Measurements from ENCODE around the gene TALDO1. TPM values are rescaled to one million over a fixed set of nuclear protein-coding genes. Genes with fewer than 3 reads are reported as not detected.

Gene TALDO1
- total and polyA plus RNA-seq, 2 of the 8 experiments (the other 6 are each of a cell fraction or from before 2014, with no cell fraction given): 265 to 308 TPM

GRCh38 chr11:793556-793955, 46.3 kb downstream of the TALDO1 start:
- H3K27me3 ChIP-seq (replicated peaks in 1 of 4; ENCODE audit: control insufficient read depth in 3 of 4, extremely low read depth in 1 of 4, insufficient read depth in 3 of 4, low read length in 3 of 4): no peaks in the 10 kb centered on the region
- no peak overlapping the region for H2BK120ac ChIP-seq (replicated peaks; ENCODE audit: low read depth, low read length)
- CTCF ChIA-PET (ENCODE audit: partially characterized antibody): interaction anchor here (1.0 to 2.2 kb wide), 2 partner anchors 10 to 18 kb away, joined by 3 to 10 read pairs; no protein-coding TSS in a partner anchor
- no peak overlapping the region for H4K8ac ChIP-seq (ENCODE audit: extremely low read depth, insufficient read depth, low read length)
- H3K23me2 ChIP-seq (ENCODE audit: low read depth, low read length): peaks cover 7% of the 10 kb centered on the region
- no peak overlapping the region for H3K27ac ChIP-seq (ENCODE audit: low read depth, low read length)
- H2AFZ ChIP-seq (ENCODE audit: low read length): no peak overlapping the region
- no peak overlapping the region for H3K4me2 ChIP-seq (ENCODE audit: insufficient read depth in 1 of 2, low read depth in 2 of 2, low read length in 2 of 2)
- no peak overlapping the region for H4K91ac ChIP-seq (replicated peaks; ENCODE audit: insufficient read length, low read length)
- no peak overlapping the region for H2BK15ac ChIP-seq (ENCODE audit: low read length)
- H3K36me3 ChIP-seq (ENCODE audit: control insufficient read depth in 2 of 4, insufficient read depth in 4 of 4, low read length in 3 of 4): peaks cover 0 to 12% (median 0%) of the 10 kb centered on the region in 4 experiments; a peak in 3 of 8 replicates
- no peak for FAIRE-seq
- H3K79me2 ChIP-seq (ENCODE audit: control insufficient read depth in 1 of 2, insufficient read depth in 2 of 2, low read length in 2 of 2): peaks cover 0 to 5% of the 10 kb centered on the region in 2 experiments; a peak in 1 of 4 replicates
- no peak overlapping the region for H3K9ac ChIP-seq (replicated peaks in 1 of 4; ENCODE audit: extremely low read depth in 1 of 4, low read depth in 3 of 4, low read length in 3 of 4)
- H3K4ac ChIP-seq (replicated peaks; ENCODE audit: insufficient read length, low read depth, low read length): no peak overlapping the region
- no peak overlapping the region for H2BK12ac ChIP-seq (ENCODE audit: low read depth, low read length)
- no peak overlapping the region for H4K5ac ChIP-seq (ENCODE audit: insufficient read length, low read depth, low read length)
- POLR2A ChIA-PET (ENCODE audit: partially characterized antibody): interaction anchor here (0.6 to 53.0 kb wide), 2 partner anchors 11 to 37 kb away, joined by 3 to 1917 read pairs; partner anchors contain the start of genes CD151, CRACR2B, PNPLA2 and POLR2L
- H2BK5ac ChIP-seq (ENCODE audit: low read depth, low read length): no peak overlapping the region
- peaks cover 2 to 12% of the 10 kb centered on the region in 2 experiments for H4K20me1 ChIP-seq (replicated peaks in 1 of 2; ENCODE audit: control insufficient read depth in 1 of 2, insufficient read depth in 2 of 2, low read length in 2 of 2)
- H2AK5ac ChIP-seq (ENCODE audit: low read depth, low read length): no peak overlapping the region
- peaks cover 4 to 34% (median 24%) of the 10 kb centered on the region in 4 experiments for H3K4me1 ChIP-seq (replicated peaks in 1 of 4; ENCODE audit: control insufficient read depth in 3 of 4, insufficient read depth in 4 of 4, low read length in 3 of 4)
- no peak overlapping the region for H3K18ac ChIP-seq (ENCODE audit: extremely low read depth, low read length)
- no peak for DNase-seq (ENCODE audit: low read depth in 1 of 2, low spot score in 2 of 2)
- H3K4me3 ChIP-seq (ENCODE audit: extremely low read depth in 1 of 4, insufficient read depth in 2 of 4, low read depth in 3 of 4, low read length in 4 of 4): no peak overlapping the region
- no peak overlapping the region for H2BK20ac ChIP-seq (ENCODE audit: low read length)
- 82% methylated on average over 7 of the region's 7 CpGs; no CpG with 5 or more reads in 1 of the 2 experiments for WGBS, 2 experiments (ENCODE audit: extremely low coverage in 1 of 2, insufficient coverage in 1 of 2, insufficient read length in 1 of 2, insufficient replicate concordance in 2 of 2, low coverage in 1 of 2, low lambda C conversion rate in 2 of 2, missing lambda C conversion rate in 1 of 2)
- H3K23ac ChIP-seq (ENCODE audit: insufficient read length): no peak overlapping the region
- no peaks in the 10 kb centered on the region for H3K9me3 ChIP-seq (ENCODE audit: insufficient read depth in 2 of 2, low read depth in 1 of 2, low read length in 1 of 2)
- H3K14ac ChIP-seq (ENCODE audit: insufficient read length): no peak overlapping the region
- no peak overlapping the region for H3K56ac ChIP-seq (replicated peaks; ENCODE audit: insufficient read length, low read depth, low read length)
- H3K79me1 ChIP-seq (ENCODE audit: low read depth, low read length): 0 out of 2 replicates have a peak, but pooled peaks cover 7% of the 10 kb centered on the region
- no peak for TF ChIP-seq TEAD4 (IDR thresholded peaks at IDR 0.05; ENCODE audit: low read depth, low read length)
- TF ChIP-seq, protein P1, sequence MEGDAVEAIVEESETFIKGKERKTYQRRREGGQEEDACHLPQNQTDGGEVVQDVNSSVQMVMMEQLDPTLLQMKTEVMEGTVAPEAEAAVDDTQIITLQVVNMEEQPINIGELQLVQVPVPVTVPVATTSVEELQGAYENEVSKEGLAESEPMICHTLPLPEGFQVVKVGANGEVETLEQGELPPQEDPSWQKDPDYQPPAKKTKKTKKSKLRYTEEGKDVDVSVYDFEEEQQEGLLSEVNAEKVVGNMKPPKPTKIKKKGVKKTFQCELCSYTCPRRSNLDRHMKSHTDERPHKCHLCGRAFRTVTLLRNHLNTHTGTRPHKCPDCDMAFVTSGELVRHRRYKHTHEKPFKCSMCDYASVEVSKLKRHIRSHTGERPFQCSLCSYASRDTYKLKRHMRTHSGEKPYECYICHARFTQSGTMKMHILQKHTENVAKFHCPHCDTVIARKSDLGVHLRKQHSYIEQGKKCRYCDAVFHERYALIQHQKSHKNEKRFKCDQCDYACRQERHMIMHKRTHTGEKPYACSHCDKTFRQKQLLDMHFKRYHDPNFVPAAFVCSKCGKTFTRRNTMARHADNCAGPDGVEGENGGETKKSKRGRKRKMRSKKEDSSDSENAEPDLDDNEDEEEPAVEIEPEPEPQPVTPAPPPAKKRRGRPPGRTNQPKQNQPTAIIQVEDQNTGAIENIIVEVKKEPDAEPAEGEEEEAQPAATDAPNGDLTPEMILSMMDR (IDR thresholded peaks at IDR 0.05; ENCODE audit: control extremely low read depth in 1 of 3, insufficient read depth in 1 of 3, low read depth in 1 of 3, low read length in 3 of 3): no peak
- TF ChIP-seq GTF2F1 (IDR thresholded peaks at IDR 0.05; ENCODE audit: borderline replicate concordance, low read depth, low read length): no peak
- no peak for TF ChIP-seq JUND (IDR thresholded peaks at IDR 0.05; ENCODE audit: low read length)
- no peak for TF ChIP-seq CEBPB (IDR thresholded peaks at IDR 0.05; ENCODE audit: low read depth, low read length)
- TF ChIP-seq CREB1 (IDR thresholded peaks at IDR 0.05): no peak
- no peak for TF ChIP-seq SAP30 (IDR thresholded peaks at IDR 0.05; ENCODE audit: insufficient read depth, insufficient replicate concordance, low read length)
- no peak for TF ChIP-seq POLR2A (IDR thresholded peaks at IDR 0.05; ENCODE audit: control extremely low read depth in 1 of 2, low read depth in 2 of 2, low read length in 2 of 2)
- no peak for TF ChIP-seq RFX5 (IDR thresholded peaks at IDR 0.05; ENCODE audit: borderline replicate concordance, low read depth, low read length)
- no peak for TF ChIP-seq JUN (IDR thresholded peaks at IDR 0.05; ENCODE audit: low read depth, low read length)
- TF ChIP-seq GABPA (IDR thresholded peaks at IDR 0.05; ENCODE audit: borderline replicate concordance, insufficient read depth, low read length): no peak
- TF ChIP-seq SIX5 (IDR thresholded peaks at IDR 0.05; ENCODE audit: low read depth, low read length): no peak

Data from H1 (cell line).